ENCODE data around the gene LYZL1. TPM values are rescaled to one million over a fixed set of nuclear protein-coding genes. Genes with fewer than 3 reads are reported as not detected.
A peak's percentile ranks its signal among the peaks of the same experiment; 100 is the strongest.
"Not testable (repeated sequence)": the region's sequence is repeated elsewhere in the genome, so short reads cannot be mapped to it uniquely, and the experiment has no call there.

Gene LYZL1
- total RNA-seq, 1 donor from 2014 or later = not detected

DNA sequence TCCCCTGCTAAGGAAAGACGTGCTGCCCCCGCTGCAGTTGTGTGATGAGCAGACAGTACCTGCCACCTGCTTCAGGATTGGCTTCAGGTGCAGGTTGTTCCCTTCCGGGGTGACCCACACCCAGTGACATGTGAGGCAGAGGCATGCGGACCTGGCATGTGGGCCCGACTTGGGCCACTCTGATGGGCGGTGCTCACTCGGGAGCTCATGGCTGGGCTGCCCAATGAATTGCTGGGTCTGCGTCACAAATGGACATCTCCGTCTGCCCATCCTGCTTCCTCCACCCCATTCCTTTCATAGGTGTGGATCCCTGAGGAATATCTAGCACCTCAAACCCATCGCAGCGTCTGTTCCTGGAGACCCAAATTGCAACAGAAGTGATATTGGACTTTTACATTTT, 19.3 kb downstream of the LYZL1 start:
- DNase-seq = not testable (repeated sequence)

DNA sequence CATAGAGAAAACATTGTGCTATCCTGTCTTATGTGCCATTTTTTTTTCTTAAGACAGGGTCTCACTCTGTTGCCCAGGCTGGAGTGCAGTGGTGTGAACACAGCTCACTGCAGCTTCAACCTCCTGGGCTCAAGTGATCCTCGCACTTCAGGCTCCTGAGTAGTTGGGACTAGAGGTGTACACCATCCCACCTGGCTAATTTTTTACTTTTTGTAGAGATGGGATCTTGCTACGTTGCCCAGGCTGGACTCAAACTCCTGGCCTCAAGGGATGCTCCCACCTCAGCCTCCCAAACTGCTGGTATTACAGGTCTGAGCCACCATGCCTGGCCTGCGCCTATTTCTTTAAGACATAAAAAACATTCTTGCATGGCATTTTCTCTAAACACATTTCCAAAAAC, 20.6 kb downstream of the LYZL1 start:
- DNase-seq = no peak

DNA sequence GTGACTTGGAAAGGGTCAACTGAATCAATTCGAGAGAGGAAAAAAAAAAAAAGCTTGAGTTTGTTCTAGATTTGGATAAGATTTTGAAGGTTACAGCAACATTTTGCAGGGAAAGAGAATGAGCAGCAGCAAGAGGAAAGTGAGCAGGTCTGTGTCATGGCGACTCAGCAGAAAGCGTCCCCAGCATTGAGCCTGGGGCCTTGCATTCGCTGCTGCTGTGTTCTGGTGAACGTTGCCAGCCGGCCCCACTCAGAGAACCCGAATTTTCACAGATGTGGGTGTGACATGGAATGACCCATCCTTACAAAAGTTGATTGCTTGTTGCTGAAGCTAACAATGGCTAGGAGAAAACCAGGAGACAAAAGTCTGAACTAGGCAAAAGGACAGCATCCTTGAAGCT, 21.6 kb downstream of the LYZL1 start:
- DNase-seq = not testable (repeated sequence)

DNA sequence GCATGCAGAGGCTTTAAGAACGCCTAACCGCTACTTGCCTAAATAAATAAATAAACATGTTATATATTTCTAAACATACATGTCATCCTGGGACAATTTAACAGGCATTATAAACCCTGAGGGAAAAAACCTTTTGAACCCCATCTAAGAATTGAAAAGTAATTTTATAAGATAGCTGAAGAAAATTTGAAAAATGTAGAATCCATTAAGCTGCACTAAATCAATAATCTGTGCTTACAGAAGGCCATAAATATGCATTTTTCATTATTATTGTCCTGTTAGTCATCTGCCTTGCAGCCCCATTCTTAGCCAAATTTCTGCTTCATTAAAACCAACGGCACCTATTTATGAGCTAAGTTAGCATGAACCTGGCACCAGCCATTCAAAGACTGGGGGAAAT, 24.2 kb downstream of the LYZL1 start:
- no peak for DNase-seq

DNA sequence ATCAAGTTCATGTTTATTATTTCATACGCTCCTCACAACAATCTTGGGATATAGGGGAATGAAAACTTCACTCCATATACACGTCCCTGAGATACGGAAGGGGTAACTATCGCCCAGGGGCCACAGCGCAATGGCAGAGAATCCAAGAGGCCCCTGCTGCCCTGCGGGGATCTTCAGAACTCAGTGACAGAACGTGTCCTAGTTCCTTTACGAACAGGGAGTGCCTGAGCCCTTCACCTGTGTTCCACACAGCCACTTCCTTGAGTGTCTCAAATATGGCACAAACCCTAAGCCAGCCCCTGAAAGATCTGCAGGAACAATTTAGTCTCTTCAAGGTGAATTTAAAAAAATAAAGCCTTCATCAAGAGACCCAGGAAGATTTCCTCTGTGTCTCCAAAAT, 25.9 kb downstream of the LYZL1 start:
- DNase-seq = no peak

DNA sequence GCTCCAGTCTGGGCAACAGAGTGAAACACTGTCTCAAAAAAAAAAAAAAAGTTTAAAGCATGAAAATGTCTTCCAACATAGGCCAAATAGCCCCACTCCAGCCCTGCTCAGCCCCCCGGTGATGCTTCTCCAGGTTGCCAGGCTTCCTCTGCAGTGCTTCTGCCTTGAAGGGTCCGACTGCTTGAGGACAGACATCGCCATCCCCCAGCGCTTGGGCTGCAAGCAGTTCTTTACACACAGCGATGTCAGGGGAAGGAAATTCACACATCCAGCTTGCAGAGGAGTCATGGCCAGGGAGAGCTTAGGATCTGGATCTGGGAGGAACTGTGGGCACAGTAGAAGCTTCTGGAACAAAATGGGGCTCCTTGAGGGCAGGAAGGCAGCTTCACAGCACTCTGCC, 26.9 kb downstream of the LYZL1 start:
- DNase-seq = no peak

DNA sequence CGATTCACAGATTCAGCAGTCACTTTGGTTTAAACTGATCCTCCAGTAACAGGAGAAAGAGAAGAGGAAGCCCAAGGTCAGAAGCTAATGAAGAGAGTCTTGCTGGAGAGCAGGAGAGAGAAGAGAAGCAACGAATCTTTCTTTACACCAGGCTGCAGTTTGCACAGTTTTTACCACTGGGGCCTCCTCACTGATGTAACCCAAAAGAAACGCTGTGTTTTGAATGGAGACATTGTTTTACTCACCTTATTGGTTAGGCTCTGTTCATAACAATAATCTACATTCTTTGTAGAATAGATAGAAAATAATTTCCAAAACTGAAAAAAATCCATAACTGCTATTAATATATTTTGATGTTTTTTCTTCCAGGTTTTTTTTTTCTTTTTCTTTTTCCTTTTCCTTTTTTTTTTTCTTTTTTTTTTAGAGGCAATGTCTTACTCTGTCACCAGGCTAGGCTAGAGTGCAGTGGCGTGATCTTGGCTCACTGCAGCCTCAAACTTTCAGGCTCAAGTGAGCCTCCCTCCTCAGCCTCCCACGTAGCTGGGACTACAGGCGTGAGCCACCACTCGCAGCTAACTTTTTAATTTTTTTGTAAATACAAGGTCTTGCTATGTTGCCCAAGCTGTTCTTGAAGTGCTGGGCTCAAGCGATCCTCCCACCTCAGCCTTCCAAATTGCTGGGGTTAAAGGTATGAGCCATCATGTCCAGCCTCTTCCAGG, 27.6 kb downstream of the LYZL1 start:
- no peak for DNase-seq

DNA sequence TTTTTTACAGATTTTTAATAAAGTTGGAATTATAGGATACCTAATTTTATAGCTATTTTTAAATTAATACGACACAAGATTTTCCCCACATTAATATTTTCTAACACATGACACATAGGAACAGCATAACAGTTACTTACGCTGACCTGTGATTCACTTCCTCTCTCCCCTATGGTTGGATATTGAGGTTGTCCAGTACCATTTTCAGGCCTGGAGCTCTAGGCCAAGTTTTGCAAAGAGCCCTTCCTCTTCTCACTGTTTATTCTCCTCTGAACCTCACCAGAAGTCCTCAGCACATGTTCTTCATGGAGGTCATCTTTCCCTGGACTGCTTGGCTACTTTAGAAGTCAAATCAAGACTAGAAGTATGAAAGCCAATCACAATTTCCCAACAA, 28.2 kb downstream of the LYZL1 start:
- DNase-seq = no peak

- DNase-seq = no peak
Measured at GRCh38 chr10:29317423-29318021, 28.7 kb downstream of the LYZL1 start.

GRCh38 chr10:29318141-29319071, 29.5 kb downstream of the LYZL1 start:
- DNase-seq = not testable (repeated sequence)

DNA sequence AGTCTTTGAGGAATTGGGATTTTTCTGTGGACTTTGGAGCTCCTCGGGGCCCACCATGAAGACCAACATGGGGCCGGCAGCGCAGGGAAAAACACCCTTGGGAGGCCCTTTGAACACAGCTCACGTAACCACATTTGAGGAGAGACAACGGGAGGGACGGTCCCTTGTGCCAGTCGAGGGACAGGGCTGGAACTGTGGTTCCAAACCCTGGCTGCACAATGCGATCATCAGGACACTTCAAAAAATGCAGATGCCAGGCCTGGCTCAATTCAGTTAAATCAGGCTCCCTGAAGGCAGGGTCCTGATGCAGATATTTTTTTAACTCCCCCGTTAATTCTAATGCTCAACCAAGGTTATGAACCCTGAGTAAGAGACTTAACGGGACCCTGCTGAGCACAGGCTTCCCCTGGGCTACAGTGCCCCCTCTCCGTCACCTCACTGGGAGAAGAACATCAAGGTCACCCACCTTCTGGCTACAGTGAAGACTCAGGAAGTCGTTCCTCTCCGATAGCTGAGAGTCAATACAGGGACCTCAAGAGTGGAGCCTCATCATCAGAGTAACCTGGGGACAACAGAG, 30.4 kb downstream of the LYZL1 start:
- DNase-seq = no peak

- DNase-seq = not testable (repeated sequence)
Measured at GRCh38 chr10:29320680-29321121, 31.8 kb downstream of the LYZL1 start.

DNA sequence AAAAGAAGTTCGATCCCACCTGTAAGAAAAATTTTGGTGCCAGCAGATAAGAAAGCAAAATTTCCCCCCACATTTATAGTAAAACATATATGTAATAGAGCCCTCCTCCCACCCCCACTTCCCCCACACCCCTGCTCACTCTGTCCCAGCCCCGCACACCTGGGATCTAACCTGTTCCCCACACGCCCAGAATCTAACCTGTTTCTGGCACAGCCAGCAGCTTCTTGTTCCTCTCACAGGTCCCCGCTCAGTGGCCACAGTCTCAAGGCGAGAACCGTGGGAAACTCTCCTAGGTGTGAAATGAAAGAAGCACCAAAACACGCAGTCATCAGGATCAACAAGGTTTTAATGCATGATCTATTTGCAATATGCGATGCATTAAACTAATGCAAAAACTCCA, 32.8 kb downstream of the LYZL1 start:
- DNase-seq = no peak

- no peak for DNase-seq
Measured at GRCh38 chr10:29322918-29323317, 34.0 kb downstream of the LYZL1 start.

GRCh38 chr10:29323367-29323766, 34.5 kb downstream of the LYZL1 start:
- DNase-seq = no peak

DNA sequence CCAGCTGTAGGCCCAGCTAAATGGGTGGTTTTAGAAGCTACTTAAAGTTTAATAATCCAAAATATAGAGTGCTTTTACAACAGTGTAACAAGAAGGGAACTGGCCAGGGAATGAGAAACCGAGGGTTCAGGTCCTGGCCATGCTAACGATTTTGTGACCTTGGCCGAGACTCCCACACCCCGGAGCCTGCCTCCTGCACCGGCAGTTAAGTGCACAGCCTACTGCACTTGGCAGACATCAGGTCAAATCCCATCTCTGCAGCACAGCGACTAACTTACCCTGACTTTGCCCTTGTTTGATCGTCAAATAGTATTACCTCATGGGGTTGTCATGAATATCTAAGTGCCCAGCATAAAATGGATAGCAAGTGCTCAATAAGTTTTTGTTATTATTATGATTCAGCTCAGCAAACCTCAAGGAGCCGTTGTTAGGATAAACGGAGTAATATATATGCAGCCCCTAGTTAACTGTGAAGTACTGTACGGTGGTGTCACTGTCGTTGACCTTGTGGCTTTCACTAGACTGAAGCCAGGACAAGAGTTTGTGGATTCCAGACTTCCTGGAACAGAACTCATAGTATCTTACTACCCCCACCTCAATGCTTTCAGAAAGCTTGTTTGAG, 35.5 kb downstream of the LYZL1 start:
- no peak for DNase-seq

DNA sequence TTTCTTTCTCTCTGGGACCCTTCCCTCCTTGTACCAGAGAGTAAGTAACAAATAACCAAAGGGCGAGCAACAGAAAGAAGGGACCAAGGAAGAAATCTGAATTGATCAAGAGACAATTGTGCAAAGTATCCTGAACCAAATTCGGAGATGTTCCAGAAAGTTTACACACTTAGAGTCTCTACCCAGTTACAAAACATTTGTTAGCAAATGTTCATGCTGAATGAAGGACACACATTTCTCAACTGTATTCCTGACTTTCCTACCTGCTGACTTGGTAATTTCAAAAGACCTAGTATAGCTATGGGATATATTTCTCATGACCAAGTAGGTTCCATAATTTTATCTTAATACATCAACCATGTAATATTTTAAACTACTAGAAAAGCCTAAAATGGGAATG, 37.4 kb downstream of the LYZL1 start:
- DNase-seq = no peak

- DNase-seq = no peak
Measured at GRCh38 chr10:29326886-29327745, 38.2 kb downstream of the LYZL1 start.

GRCh38 chr10:29327746-29328102, 38.9 kb downstream of the LYZL1 start:
- DNase-seq = no peak

- DNase-seq = peak; percentile 73
Measured at GRCh38 chr10:29328983-29329382, 40.1 kb downstream of the LYZL1 start.

DNA sequence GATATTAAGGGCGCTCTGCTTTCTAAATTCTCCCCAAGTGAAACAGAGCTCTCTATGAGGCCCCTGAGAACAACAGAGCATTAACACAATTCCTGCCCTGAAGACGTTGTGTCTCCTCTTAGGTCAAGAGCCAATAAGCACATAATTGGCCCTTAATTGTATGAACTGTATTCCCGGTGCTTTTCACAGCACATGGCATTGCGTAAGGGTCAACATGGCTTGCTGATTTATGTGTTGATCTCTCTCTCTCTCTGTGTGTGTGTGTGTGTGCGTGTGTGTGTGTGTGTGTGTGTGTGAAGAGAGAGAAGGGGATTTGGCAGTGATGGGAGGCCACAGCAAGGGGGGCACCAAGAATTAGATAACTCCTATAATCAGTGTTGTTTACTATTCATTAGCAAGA, 40.5 kb downstream of the LYZL1 start:
- DNase-seq = peak; percentile 20

Measured in skin of body (tissue), 2 donors.